Vagina (tissue), 2 donors: ENCODE data around the gene TTC39C. TPM values are rescaled to one million over a fixed set of nuclear protein-coding genes. Genes with fewer than 3 reads are reported as not detected.
"Not testable (repeated sequence)": the region's sequence is repeated elsewhere in the genome, so short reads cannot be mapped to it uniquely, and the experiment has no call there.

Source experiments
- DNase-seq, 2 donors: peaks; one replicate each; pipeline ENCODE4 v3.0.0-alpha.2; 2017; ENCODE audit errors: extremely low spot score in 2 of 2
- H3K27ac ChIP-seq: fragments of 200-600 bp; sonication (generic); one replicate; pipeline ENCODE4 v1.5.1; 2019
- H3K27me3 ChIP-seq: fragments of 200-600 bp; sonication (generic); one replicate; pipeline ENCODE4 v1.5.1; 2019
- H3K36me3 ChIP-seq, 2 donors: fragments of 200-600 bp; sonication (generic); one replicate each; pipeline ENCODE4 v1.5.1; 2017 to 2019
- H3K4me1 ChIP-seq: fragments of 200-600 bp; sonication (generic); one replicate; pipeline ENCODE4 v1.5.1; 2019
- H3K4me3 ChIP-seq, 2 donors: fragments of 200-600 bp; sonication (generic); 1 replicate in 1 of 2; 2 replicates in 1 of 2; pipeline ENCODE4 v1.5.1; 2016 to 2019
- H3K9me3 ChIP-seq: fragments of 200-600 bp; sonication (generic); one replicate; pipeline ENCODE4 v1.5.1; 2019
- POLR2A ChIP-seq, 2 donors: fragments of 450-650 bp; IDR thresholded peaks; one replicate each; pipeline ENCODE4 v1.6.1; 2017; ENCODE audit warnings: antibody characterized with exemption in 2 of 2, mild to moderate bottlenecking in 2 of 2, moderate library complexity in 2 of 2
- POLR2AphosphoS5 ChIP-seq, 2 donors: sonication (generic); formaldehyde crosslinking; IDR thresholded peaks; one replicate each; pipeline ENCODE4 v1.9.0; 2017; ENCODE audit warnings: antibody characterized with exemption in 2 of 2, mild to moderate bottlenecking in 2 of 2, low read depth in 1 of 2; ENCODE audit not compliant: insufficient read depth in 1 of 2
- intact Hi-C: fragments of 100-400 bp; cut with DNase I; formaldehyde crosslinking; loops from one replicate; pipeline ENCODE4 v1.15.1; 2023
- total RNA-seq: library from RNA; depleted of rRNA; stranded (reverse); fragments of >200 nt; gene quantifications from one replicate; pipeline ENCODE4 v1.2.3, GENCODE V29; 2016
- TF ChIP-seq, protein P1 (sequence below), 3 experiments: fragments of 450-650 bp in 2 of 3; fragments of 200-600 bp in 1 of 3; sonication (generic) in 1 of 3; IDR thresholded peaks; one replicate each; pipeline ENCODE4 v1.5.1; 2017 to 2019; ENCODE audit warnings: antibody characterized with exemption in 3 of 3, mild to moderate bottlenecking in 2 of 3, moderate library complexity in 2 of 3

TTC39C gene
- total RNA-seq, 1 donor from 2014 or later: 42.5 TPM

DNA sequence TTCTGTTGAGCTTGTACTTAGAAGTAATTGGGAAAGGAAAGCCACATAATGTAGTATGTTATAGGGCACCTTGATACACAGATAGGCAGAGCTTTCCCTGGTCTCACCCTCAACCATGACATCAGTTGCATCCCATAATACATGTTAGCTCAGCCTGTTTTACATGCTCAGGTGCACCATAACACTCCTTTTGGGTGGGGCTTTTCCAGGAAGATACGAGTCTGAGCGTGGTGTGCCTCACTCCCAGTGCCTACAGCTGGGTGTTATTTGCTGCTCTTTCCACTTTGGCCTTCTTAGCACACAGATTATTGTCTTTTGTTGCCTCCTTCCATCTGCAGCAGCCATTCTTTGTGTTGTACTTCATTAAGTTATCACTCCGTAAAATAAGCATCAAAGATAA, 11.9 kb downstream of the TTC39C start:
- no peak for DNase-seq
- intact Hi-C loops: no loop called here
- Histone ChIP-seq H3K4me3 (no peak overlapping the region), H3K36me3 (peaks cover 0 to 5% of the 10 kb centered on the region in 2 donors), H3K27me3 (no peaks in the 10 kb centered on the region), H3K27ac (peak overlapping the region; percentile 69), H3K9me3 (no peaks in the 10 kb centered on the region), H3K4me1 (peaks cover 49% of the 10 kb centered on the region)
- TF ChIP-seq POLR2A (IDR thresholded peaks at IDR 0.05): no peak
- TF ChIP-seq POLR2AphosphoS5 (IDR thresholded peaks at IDR 0.05; ENCODE audit: insufficient read depth in 1 of 2, low read depth in 1 of 2): peak in 1 of 2 donors; percentile 46

DNA sequence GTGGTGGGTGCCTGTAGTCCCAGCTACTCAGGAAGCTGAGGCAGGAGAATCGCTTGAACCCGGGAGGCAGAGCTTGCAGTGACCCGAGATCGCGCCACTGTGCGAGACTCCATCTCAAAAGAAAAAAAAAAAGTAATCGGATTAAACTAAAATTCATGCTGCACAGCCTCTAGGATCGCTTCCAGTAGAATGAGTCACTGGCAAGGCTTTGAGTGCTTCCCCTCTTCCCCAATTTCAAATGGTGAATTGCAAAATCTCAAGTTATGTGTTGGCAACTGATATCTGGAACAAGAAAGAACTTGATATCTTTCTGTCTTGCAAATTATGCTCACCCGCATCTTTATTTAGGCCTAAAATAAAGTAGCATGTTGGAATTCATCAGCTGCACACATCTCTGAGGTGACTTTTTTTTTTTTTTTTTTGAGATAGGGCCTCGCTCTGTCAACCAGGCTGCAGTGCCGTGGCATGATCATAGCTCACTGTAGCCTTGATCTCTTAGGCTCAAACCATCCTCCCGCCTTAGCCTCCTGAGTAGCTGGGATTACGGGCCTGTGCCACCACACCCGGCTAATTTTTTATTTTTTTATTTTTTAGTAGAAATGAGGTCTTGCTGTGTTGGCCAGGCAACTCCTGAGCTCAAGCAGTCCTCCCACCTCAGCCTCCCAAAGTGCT, 12.7 kb downstream of the TTC39C start:
- TF ChIP-seq, protein P1, sequence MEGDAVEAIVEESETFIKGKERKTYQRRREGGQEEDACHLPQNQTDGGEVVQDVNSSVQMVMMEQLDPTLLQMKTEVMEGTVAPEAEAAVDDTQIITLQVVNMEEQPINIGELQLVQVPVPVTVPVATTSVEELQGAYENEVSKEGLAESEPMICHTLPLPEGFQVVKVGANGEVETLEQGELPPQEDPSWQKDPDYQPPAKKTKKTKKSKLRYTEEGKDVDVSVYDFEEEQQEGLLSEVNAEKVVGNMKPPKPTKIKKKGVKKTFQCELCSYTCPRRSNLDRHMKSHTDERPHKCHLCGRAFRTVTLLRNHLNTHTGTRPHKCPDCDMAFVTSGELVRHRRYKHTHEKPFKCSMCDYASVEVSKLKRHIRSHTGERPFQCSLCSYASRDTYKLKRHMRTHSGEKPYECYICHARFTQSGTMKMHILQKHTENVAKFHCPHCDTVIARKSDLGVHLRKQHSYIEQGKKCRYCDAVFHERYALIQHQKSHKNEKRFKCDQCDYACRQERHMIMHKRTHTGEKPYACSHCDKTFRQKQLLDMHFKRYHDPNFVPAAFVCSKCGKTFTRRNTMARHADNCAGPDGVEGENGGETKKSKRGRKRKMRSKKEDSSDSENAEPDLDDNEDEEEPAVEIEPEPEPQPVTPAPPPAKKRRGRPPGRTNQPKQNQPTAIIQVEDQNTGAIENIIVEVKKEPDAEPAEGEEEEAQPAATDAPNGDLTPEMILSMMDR (IDR thresholded peaks at IDR 0.05): no peak
- TF ChIP-seq POLR2AphosphoS5 (IDR thresholded peaks at IDR 0.05; ENCODE audit: insufficient read depth in 1 of 2, low read depth in 1 of 2) (peak; percentile 42 to 77), POLR2A (IDR thresholded peaks at IDR 0.05) (no peak)
- intact Hi-C loops: no loop called here
- Histone ChIP-seq H3K9me3 (no peaks in the 10 kb centered on the region), H3K27ac (peak overlapping the region; percentile 76), H3K36me3 (peaks cover 0 to 5% of the 10 kb centered on the region in 2 donors), H3K4me1 (peaks cover 44% of the 10 kb centered on the region), H3K4me3 (no peak overlapping the region), H3K27me3 (no peaks in the 10 kb centered on the region)
- DNase-seq: no peak

DNA sequence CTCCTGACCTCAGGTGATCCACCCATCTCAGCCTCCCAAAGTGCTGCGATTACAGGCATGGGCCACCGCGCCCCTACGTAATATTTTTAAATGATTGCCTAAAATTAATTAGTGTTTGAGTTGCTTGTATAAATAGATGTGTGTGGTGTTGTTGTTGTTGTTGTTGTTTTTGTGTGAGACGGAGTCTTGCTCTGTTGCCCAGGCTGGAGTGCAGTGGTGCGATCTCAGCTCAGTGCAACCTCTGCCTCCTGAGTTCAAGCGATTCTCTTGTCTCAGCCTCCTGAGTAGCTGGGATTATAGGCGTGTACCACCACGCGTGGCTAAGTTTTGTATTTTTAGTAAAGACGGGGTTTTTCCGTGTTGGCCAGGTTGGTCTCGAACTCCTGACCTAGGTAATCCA, 14.4 kb downstream of the TTC39C start:
- H3K27me3 ChIP-seq, H3K4me3 ChIP-seq, DNase-seq, intact Hi-C loops, H3K9me3 ChIP-seq, H3K36me3 ChIP-seq: not testable (repeated sequence)
- Histone ChIP-seq H3K27ac (peak overlapping the region; percentile 76), H3K4me1 (peaks cover 33% of the 10 kb centered on the region)

DNA sequence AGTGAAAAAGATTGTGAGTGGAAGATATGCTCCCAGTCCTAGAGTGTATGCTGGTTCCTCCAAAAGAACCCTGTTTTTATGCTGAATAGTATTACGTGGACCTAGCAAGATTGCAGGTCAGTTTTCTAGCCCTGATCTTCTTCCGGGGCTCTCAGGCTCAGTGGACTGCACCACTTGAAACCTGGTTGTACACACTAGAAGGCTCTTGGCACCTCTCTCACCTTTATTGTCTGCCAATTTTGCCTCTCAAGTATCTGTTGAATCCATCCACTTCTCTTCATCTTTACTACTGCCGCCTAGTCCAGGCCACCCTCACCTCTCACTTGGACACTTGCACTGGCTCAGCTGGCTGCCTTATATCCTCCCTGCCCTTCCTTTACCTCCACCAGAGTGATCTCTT, 16.8 kb downstream of the TTC39C start:
- TF ChIP-seq POLR2A (IDR thresholded peaks at IDR 0.05) (no peak), POLR2AphosphoS5 (IDR thresholded peaks at IDR 0.05; ENCODE audit: insufficient read depth in 1 of 2, low read depth in 1 of 2) (no peak)
- TF ChIP-seq, protein P1 (IDR thresholded peaks at IDR 0.05): no peak
- intact Hi-C loops: loop anchor here (5.0 kb wide), 1 partner anchor 649 kb away; no protein-coding TSS in a partner anchor
- DNase-seq: no peak
- Histone ChIP-seq H3K36me3 (no peaks in the 10 kb centered on the region), H3K27ac (no peak overlapping the region), H3K4me1 (peaks cover 26% of the 10 kb centered on the region), H3K27me3 (no peaks in the 10 kb centered on the region), H3K4me3 (no peak overlapping the region), H3K9me3 (no peaks in the 10 kb centered on the region)

DNA sequence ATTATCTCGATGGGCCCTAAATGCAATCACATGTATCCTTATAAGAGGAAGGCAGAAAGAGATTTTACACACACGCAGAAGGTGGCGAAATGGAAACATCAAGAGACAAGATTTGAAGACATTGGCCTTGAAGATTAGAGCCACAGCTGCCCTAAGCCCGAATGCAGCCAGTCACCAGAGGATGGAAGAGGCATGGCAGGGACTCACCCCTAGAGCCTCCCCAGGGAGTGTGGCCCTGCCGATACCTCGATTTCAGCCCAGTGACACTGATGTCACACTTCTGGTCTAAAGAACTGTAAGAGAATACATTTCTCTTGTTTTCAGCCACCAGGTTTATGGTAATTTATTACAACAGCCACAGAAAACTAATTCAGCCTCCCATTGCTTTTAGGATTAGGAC, 17.4 kb downstream of the TTC39C start:
- no peak for DNase-seq
- no peak overlapping the region for H3K27ac ChIP-seq
- H3K36me3 ChIP-seq: no peaks in the 10 kb centered on the region
- intact Hi-C loops: loop anchor here (5.0 kb wide), 1 partner anchor 650 kb away; no protein-coding TSS in a partner anchor
- TF ChIP-seq, protein P1 (IDR thresholded peaks at IDR 0.05): no peak
- no peak for TF ChIP-seq POLR2AphosphoS5 (IDR thresholded peaks at IDR 0.05; ENCODE audit: insufficient read depth in 1 of 2, low read depth in 1 of 2)
- TF ChIP-seq POLR2A (IDR thresholded peaks at IDR 0.05): no peak
- no peaks in the 10 kb centered on the region for H3K9me3 ChIP-seq
- no peaks in the 10 kb centered on the region for H3K27me3 ChIP-seq
- H3K4me3 ChIP-seq: no peak overlapping the region
- peaks cover 20% of the 10 kb centered on the region for H3K4me1 ChIP-seq
